ENCODE data around the gene PGRMC1. TPM values are rescaled to one million over a fixed set of nuclear protein-coding genes. Genes with fewer than 3 reads are reported as not detected.
"Not testable (repeated sequence)": the region's sequence is repeated elsewhere in the genome, so short reads cannot be mapped to it uniquely, and the experiment has no call there.

Gene PGRMC1
- polyA plus RNA-seq, 1 experiment = 99.1 TPM

DNA sequence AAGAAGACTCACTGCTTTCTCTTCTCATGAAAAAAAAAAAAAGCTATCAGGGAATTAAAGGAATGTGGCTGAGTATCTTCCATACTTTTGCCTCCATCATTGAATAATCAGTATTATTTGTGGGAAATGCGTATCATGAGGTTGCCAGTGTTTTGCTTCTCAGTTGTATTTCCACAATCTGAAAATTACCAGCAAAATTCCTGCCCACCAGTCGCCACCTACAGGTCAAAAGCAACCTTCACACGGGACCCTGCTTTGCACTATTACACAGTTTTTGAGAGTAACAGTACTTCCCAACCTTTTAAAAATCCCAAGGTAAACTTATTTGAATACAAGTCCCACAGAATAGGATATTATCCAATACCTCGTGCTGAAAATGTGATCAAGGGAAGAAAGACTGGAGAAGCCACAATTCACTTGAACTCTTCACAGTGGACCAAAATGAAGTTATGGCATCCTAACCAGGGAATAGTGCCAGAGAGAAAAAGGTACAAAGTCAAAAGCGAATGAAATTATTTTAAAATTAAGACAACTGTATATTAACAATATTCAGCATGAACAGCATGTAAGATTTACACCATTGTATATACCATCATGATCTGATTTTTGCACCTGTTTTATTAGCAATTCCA, 30.4 kb downstream of the PGRMC1 start:
- H3K4me3 ChIP-seq (ENCODE audit: low read depth, low read length) = no peak overlapping the region
- CTCF ChIA-PET = interaction anchor here (0.7 to 1.2 kb wide), 7 partner anchors 8 to 149 kb away, joined by 3 to 5 read pairs (median 3); no protein-coding TSS in a partner anchor
- no peak for DNase-seq (ENCODE audit: low read depth)
- no peaks in the 10 kb centered on the region for H3K27me3 ChIP-seq (ENCODE audit: control insufficient read depth, insufficient read depth, low read length)
- H3K36me3 ChIP-seq (ENCODE audit: control insufficient read depth, insufficient read depth, low read length) = no peaks in the 10 kb centered on the region
- TF ChIP-seq, protein P1, sequence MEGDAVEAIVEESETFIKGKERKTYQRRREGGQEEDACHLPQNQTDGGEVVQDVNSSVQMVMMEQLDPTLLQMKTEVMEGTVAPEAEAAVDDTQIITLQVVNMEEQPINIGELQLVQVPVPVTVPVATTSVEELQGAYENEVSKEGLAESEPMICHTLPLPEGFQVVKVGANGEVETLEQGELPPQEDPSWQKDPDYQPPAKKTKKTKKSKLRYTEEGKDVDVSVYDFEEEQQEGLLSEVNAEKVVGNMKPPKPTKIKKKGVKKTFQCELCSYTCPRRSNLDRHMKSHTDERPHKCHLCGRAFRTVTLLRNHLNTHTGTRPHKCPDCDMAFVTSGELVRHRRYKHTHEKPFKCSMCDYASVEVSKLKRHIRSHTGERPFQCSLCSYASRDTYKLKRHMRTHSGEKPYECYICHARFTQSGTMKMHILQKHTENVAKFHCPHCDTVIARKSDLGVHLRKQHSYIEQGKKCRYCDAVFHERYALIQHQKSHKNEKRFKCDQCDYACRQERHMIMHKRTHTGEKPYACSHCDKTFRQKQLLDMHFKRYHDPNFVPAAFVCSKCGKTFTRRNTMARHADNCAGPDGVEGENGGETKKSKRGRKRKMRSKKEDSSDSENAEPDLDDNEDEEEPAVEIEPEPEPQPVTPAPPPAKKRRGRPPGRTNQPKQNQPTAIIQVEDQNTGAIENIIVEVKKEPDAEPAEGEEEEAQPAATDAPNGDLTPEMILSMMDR (IDR thresholded peaks at IDR 0.05; ENCODE audit: insufficient read depth, low read depth, low read length) = peak; percentile 70
- POLR2A ChIA-PET = no interaction called here

DNA sequence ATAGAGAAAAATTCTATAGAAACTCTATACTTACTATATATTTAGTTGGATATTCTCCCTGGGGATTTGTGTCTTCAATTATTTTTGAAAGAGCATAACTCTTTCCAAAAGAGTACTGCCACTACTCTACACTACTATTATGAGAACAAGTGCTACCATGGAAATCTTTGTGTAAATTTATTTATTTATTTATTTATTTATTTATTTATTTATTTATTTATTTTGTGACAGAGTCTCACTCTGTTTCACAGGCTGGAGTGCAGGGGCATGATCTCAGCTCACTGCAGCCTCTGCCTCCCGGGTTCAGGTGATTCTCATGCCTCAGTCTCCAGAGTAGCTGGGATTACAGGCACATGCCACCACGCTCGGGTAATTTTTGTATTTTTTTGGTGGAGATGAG, 31.0 kb downstream of the PGRMC1 start:
- H3K27me3 ChIP-seq (ENCODE audit: control insufficient read depth, insufficient read depth, low read length); H3K36me3 ChIP-seq (ENCODE audit: control insufficient read depth, insufficient read depth, low read length); H3K4me3 ChIP-seq (ENCODE audit: low read depth, low read length); POLR2A ChIA-PET; CTCF ChIA-PET; DNase-seq (ENCODE audit: low read depth): not testable (repeated sequence)

DNA sequence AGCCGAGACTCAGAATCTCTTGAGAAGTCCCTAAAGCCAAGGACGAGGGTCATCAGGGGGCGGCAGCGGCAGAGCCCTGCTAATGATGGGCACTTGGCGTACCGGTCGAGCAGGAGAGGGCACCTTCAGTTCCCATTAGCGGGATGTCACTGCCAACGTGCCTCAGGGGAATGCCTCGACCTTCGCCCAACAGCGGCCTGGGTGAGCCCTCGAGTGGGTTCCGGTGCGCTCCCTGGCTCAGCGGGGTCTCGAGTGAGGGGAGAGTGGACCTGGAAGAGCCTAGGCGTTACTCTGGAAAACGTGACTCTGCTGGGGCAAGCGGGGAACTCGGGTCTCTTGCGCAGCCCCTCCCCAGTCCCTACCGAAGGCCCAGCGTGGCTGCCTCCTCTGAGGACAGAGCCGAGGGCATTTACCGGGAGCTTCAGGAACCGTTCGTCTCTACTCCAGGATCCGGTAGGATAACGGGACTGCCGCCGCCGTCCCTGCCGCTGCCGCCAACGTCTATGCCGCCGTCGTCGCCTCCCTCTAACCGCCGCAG, 36.9 kb downstream of the PGRMC1 start:
- Histone ChIP-seq H3K27me3 (ENCODE audit: control insufficient read depth, insufficient read depth, low read length) (no peaks in the 10 kb centered on the region; the same call in 1 of the 2 replicates), H3K4me3 (ENCODE audit: low read depth, low read length) (no peak overlapping the region), H3K36me3 (ENCODE audit: control insufficient read depth, insufficient read depth, low read length) (no peaks in the 10 kb centered on the region)
- ChIA-PET CTCF (interaction anchor here (0.6 kb wide), 1 partner anchor 11 kb away, joined by 3 read pairs; no protein-coding TSS in a partner anchor), POLR2A (no interaction called here)
- TF ChIP-seq, protein P1 (IDR thresholded peaks at IDR 0.05; ENCODE audit: insufficient read depth, low read depth, low read length) = no peak
- DNase-seq (ENCODE audit: low read depth) = no peak

DNA sequence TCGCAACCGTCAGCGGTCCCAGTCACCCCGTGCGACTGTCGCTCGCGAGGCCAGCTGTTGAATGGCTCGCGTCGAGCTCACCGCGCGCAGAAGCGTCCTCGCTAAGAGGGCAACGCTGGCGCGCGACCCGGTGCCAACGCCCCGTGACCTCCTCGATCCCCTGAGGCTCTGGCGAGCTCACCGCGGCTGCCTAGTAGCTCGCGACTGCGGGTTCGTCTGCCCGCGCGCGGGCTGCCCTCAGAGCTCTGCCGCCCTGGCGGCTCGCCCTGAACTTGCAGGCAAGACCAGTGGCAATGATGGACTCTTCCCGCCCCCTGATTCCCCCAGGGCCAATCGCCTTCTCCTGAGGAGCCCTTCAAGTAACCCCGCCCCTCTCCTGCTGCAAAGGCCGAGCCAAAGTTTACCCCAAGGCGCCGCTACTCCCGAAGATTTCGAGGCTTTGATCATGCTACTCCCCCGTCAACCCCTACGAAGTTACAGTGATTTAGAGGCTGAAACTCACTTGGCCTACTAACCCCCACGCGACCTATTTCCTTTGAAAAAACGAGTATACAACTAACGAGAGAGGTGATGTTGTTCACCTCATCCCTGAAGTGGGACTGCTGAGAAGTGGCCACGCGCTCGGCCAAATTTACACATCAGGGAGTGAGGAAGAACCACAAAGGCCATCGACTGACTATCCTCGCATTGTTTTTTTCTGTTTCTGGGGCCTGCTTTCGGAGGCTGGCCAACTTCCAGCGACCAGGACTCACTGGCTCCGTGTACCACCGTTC, 37.5 kb downstream of the PGRMC1 start:
- POLR2A ChIA-PET = no interaction called here

GRCh38 chrX:119282347-119282746, 46.3 kb downstream of the PGRMC1 start:
- CTCF ChIA-PET = interaction anchor here (0.6 kb wide), 1 partner anchor 230 kb away, joined by 7 read pairs; no protein-coding TSS in a partner anchor
- POLR2A ChIA-PET; H3K4me3 ChIP-seq (ENCODE audit: low read depth, low read length); H3K27me3 ChIP-seq (ENCODE audit: control insufficient read depth, insufficient read depth, low read length); DNase-seq (ENCODE audit: low read depth); H3K36me3 ChIP-seq (ENCODE audit: control insufficient read depth, insufficient read depth, low read length): not testable (repeated sequence)

More for the DNA sequence above, 37.5 kb downstream of the PGRMC1 start:
- Histone ChIP-seq H3K36me3 (ENCODE audit: control insufficient read depth, insufficient read depth, low read length) (no peaks in the 10 kb centered on the region), H3K4me3 (ENCODE audit: low read depth, low read length) (no peak overlapping the region), H3K27me3 (ENCODE audit: control insufficient read depth, insufficient read depth, low read length) (no peaks in the 10 kb centered on the region; the same call in 1 of the 2 replicates)
- CTCF ChIA-PET = interaction anchor here (0.6 kb wide), 1 partner anchor 11 kb away, joined by 3 read pairs; no protein-coding TSS in a partner anchor
- no peak for DNase-seq (ENCODE audit: low read depth)
- TF ChIP-seq, protein P1 (IDR thresholded peaks at IDR 0.05; ENCODE audit: insufficient read depth, low read depth, low read length) = peak; percentile 31

DNA sequence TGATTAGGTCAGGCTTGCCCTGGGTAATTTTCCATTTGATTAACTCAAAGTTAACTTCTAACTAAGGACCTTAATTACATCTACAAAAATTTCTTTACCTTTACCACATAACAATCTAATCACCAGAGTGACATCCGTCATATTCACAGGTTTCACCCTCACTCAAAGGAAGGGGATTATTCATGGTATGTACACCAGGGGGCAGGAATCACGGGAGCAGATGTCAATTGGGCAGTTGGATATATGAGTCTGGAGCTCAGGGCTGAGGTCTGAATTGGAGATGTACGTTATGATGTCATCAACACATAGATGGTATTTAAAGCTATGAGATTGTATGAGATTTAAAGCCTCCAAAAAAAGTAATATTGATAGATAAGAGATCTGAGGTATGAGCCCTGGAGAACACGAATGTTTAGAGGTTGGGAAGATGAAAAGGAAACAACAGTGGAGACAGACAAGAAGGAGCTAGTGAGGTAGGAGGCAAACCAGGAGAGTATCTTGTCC, 52.9 kb downstream of the PGRMC1 start:
- no peak for DNase-seq (ENCODE audit: low read depth)
- CTCF ChIA-PET = no interaction called here
- TF ChIP-seq, protein P1 (IDR thresholded peaks at IDR 0.05; ENCODE audit: insufficient read depth, low read depth, low read length) = no peak

More for the DNA sequence above, 52.9 kb downstream of the PGRMC1 start:
- POLR2A ChIA-PET = no interaction called here
- H3K4me3 ChIP-seq (ENCODE audit: low read depth, low read length) = no peak overlapping the region
- H3K27me3 ChIP-seq (ENCODE audit: control insufficient read depth, insufficient read depth, low read length) = no peaks in the 10 kb centered on the region; the same call in 1 of the 2 replicates
- H3K36me3 ChIP-seq (ENCODE audit: control insufficient read depth, insufficient read depth, low read length) = no peaks in the 10 kb centered on the region

Data from BJ (cell line).